B cell (primary cell): ENCODE data around the gene WAC.

Source experiments
- CTCF ChIP-seq: fragments of 200-600 bp; IDR thresholded peaks from one replicate; pipeline ENCODE4 v1.8.0; 2022; ENCODE audit warnings: antibody characterized with exemption, mild to moderate bottlenecking
- EZH2 ChIP-seq: IDR thresholded peaks from 2 replicates; pipeline ENCODE4 v1.6.1; 2012; ENCODE audit warnings: borderline replicate concordance, low read depth, mild to moderate bottlenecking, moderate library complexity, low read length; ENCODE audit not compliant: insufficient read depth, poor library complexity, severe bottlenecking

- no peak for TF ChIP-seq CTCF
- no peak for TF ChIP-seq EZH2
These were observed 2.9 kb downstream of the WAC start for GRCh38 chr10:28535846-28536245.
